Spinal cord (tissue), 10 donors: ENCODE measurements around the gene PHOSPHO2. TPM values are rescaled to one million over a fixed set of nuclear protein-coding genes. Genes with fewer than 3 reads are reported as not detected.

Experiments
- DNase-seq, 6 donors: peaks; one replicate each; pipeline versions ENCODE4 v3.0.0 to v3.0.0-alpha.2; 2013 to 2015; ENCODE audit warnings: low spot score in 6 of 6, low read depth in 4 of 6
- H3K27ac ChIP-seq: one replicate; pipeline ENCODE4 v1.5.1; 2013; ENCODE audit warnings: low read depth, low read length, control low read depth
- H3K27me3 ChIP-seq: one replicate; pipeline ENCODE4 v1.6.1; 2013; ENCODE audit warnings: low read length; ENCODE audit not compliant: control insufficient read depth, insufficient read depth
- H3K36me3 ChIP-seq: one replicate; pipeline ENCODE4 v1.6.1; 2013; ENCODE audit warnings: low read length; ENCODE audit not compliant: control insufficient read depth, insufficient read depth
- H3K4me1 ChIP-seq: one replicate; pipeline ENCODE4 v1.6.1; 2013; ENCODE audit warnings: low read length; ENCODE audit not compliant: control insufficient read depth, insufficient read depth
- H3K4me3 ChIP-seq: one replicate; pipeline ENCODE4 v1.5.1; 2013; ENCODE audit warnings: low read depth, low read length, control low read depth
- H3K9me3 ChIP-seq: one replicate; pipeline ENCODE4 v1.6.1; 2013; ENCODE audit warnings: low read length; ENCODE audit not compliant: control insufficient read depth, insufficient read depth
- WGBS: methylation state at CpG from one replicate; pipeline ENCODE4 v1.1.5; 2013; ENCODE audit warnings: missing lambda C conversion rate; ENCODE audit not compliant: insufficient coverage; 5-methylcytosine and 5-hydroxymethylcytosine counted together
- polyA plus RNA-seq, 2 donors: library from polyadenylated mRNA; unstranded; fragments of 120-200 nt; gene quantifications; one replicate each; pipeline ENCODE4 v1.2.1, GENCODE V29; 2013; ENCODE audit not compliant: insufficient read length in 2 of 2
- small RNA-seq: library from RNA; depleted of rRNA; stranded (forward); fragments of <200 nt; gene quantifications from one replicate; pipeline ENCODE3, GENCODE V24; 2014; ENCODE audit warnings: low replicate concordance
- total RNA-seq, 2 donors: library from RNA; depleted of rRNA in 1 of 2; stranded (reverse); fragments of 120-200 nt in 1 of 2; fragments of >200 nt in 1 of 2; gene quantifications; one replicate each; pipeline versions ENCODE4 v1.2.3 to v1.2.4, GENCODE V29; 2013 to 2014
- donor health status: healthy.

The PHOSPHO2 gene
- total and polyA plus RNA-seq, 4 donors: 8.7 to 11.7 (median 10.3) TPM

- Histone ChIP-seq H3K9me3 (no peaks in the 10 kb centered on the region), H3K36me3 (peaks cover 20% of the 10 kb centered on the region), H3K4me3 (no peak overlapping the region), H3K27ac (no peak overlapping the region), H3K4me1 (no peaks in the 10 kb centered on the region), H3K27me3 (no peaks in the 10 kb centered on the region)
- 18% methylated on average over 2 of the region's 4 CpGs for WGBS
- DNase-seq: peak in 4 of 6 donors; percentile 42 to 82 (median 55)
Observed at GRCh38 chr2:169743549-169743948, 49.3 kb downstream of the PHOSPHO2 start.

DNA sequence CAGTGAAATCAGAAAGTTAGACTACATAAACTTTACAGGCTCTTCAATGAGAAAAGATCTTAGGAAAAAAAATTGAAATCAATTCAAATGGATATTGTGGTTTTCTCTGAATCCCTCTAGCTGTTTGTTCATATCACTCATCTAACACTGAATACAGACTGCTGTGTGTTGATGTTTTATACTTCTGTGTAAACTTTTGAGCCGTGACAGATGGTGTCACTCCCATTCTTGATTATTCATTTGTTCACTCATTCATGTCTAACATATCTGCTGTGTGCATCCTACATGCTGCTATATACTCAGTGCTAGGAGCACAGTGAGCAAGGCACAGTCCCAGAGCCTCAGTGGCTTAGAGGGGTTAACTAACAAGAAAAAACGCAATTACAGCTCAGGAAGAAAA is 52.0 kb downstream of the PHOSPHO2 start:
- no peak overlapping the region for H3K4me3 ChIP-seq
- no peak overlapping the region for H3K27ac ChIP-seq
- no peaks in the 10 kb centered on the region for H3K4me1 ChIP-seq
- DNase-seq: peak in 1 of 6 donors; percentile 49
- H3K27me3 ChIP-seq: no peaks in the 10 kb centered on the region
- H3K9me3 ChIP-seq: no peaks in the 10 kb centered on the region
- peaks cover 24% of the 10 kb centered on the region for H3K36me3 ChIP-seq
- 80% methylated on average over 1 of the region's 2 CpGs for WGBS

DNA sequence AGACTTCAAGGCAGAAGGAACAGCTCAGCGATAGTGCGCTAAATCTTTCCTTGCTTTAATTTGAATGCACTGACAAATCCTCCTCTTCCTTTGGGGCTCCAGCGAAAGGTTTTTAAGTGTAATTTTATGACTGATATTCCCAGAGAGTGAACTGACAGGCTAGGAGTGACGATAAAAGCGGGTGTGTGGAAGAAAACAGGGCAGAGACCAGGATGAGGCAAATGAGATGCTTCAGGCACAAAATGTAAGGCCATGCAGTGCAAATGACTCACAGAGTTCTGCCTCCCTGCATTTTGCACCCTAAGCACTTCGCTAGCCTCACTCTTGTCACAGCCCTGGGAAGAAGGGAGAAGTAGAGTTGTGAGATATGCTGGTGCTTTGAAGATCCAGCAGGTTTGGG is 54.0 kb downstream of the PHOSPHO2 start:
- H3K9me3 ChIP-seq: no peaks in the 10 kb centered on the region
- 42% methylated on average over 2 of the region's 6 CpGs for WGBS
- peaks cover 22% of the 10 kb centered on the region for H3K36me3 ChIP-seq
- no peak for DNase-seq
- no peaks in the 10 kb centered on the region for H3K4me1 ChIP-seq
- no peak overlapping the region for H3K27ac ChIP-seq
- no peak overlapping the region for H3K4me3 ChIP-seq
- no peaks in the 10 kb centered on the region for H3K27me3 ChIP-seq

Small RNA genes within 50 kb of the gene (small RNA-seq; reads per million reads assigned to genes)
- gene RF00432: not detected

Other genes starting within 250 kb of the PHOSPHO2 start
- gene BBS5, start 215.0 kb upstream of the PHOSPHO2 start, total RNA-seq: 10 to 100 TPM; 15.2 to 16.9 TPM
- gene BBS5, start 215.0 kb upstream of the PHOSPHO2 start, polyA plus RNA-seq: 10 to 100 TPM; 18.0 to 18.8 TPM
- gene KLHL41, start 184.8 kb upstream of the PHOSPHO2 start, total RNA-seq: 1 to 10 TPM; 3.0 to 3.9 TPM
- gene KLHL41, start 184.8 kb upstream of the PHOSPHO2 start, polyA plus RNA-seq: 1 to 10 TPM; 2.5 to 6.3 TPM
- gene FASTKD1, start 120.6 kb upstream of the PHOSPHO2 start, total RNA-seq: 10 to 100 TPM; 35.3 to 59.4 TPM
- gene FASTKD1, start 120.6 kb upstream of the PHOSPHO2 start, polyA plus RNA-seq: 10 to 100 TPM; 32.6 to 38.4 TPM
- 10 to 100 TPM; 54.1 to 58.6 TPM for gene PPIG, start 110.1 kb upstream of the PHOSPHO2 start, total RNA-seq
- gene PPIG, start 110.1 kb upstream of the PHOSPHO2 start, polyA plus RNA-seq: 10 to 100 TPM; 51.3 to 69.9 TPM
- gene CFAP210, start 64 bp upstream of the PHOSPHO2 start, total RNA-seq: 1 to 10 TPM; 2.8 to 3.0 TPM
- gene CFAP210, start 64 bp upstream of the PHOSPHO2 start, polyA plus RNA-seq: 1 to 10 TPM; 4.0 to 4.5 TPM
- 10 to 100 TPM; 68.6 to 71.1 TPM for gene KLHL23, start 39.4 kb downstream of the PHOSPHO2 start, total RNA-seq
- gene KLHL23, start 39.4 kb downstream of the PHOSPHO2 start, polyA plus RNA-seq: 10 to 100 TPM; 41.1 to 52.1 TPM
- 100 to 1,000 TPM in 1 of 2 donors, 10 to 100 TPM in 1; 95.9 to 128 TPM for gene SSB, start 104.4 kb downstream of the PHOSPHO2 start, total RNA-seq
- 100 to 1,000 TPM; 139 to 167 TPM for gene SSB, start 104.4 kb downstream of the PHOSPHO2 start, polyA plus RNA-seq
- 10 to 100 TPM; 40.8 to 40.9 TPM for gene METTL5, start 130.4 kb downstream of the PHOSPHO2 start, total RNA-seq
- 10 to 100 TPM; 52.4 to 64.0 TPM for gene METTL5, start 130.4 kb downstream of the PHOSPHO2 start, polyA plus RNA-seq
- 100 to 1,000 TPM in 1 of 2 donors, 10 to 100 TPM in 1; 48.9 to 154 TPM for gene UBR3, start 133.0 kb downstream of the PHOSPHO2 start, total RNA-seq
- 10 to 100 TPM; 47.7 to 51.1 TPM for gene UBR3, start 133.0 kb downstream of the PHOSPHO2 start, polyA plus RNA-seq